HepG2 (cell line): Measurements from ENCODE around the gene HEY2. TPM values are rescaled to one million over a fixed set of nuclear protein-coding genes. Genes with fewer than 3 reads are reported as not detected.

ENCODE experiments used
- GZF1 ChIP-seq: sonication (generic); formaldehyde crosslinking; IDR thresholded peaks from 2 replicates; pipeline ENCODE4 v1.5.1; 2020; ENCODE audit warnings: mild to moderate bottlenecking, missing genetic modification reagents
- MAF1 ChIP-seq: sonication (generic); formaldehyde crosslinking; IDR thresholded peaks from 2 replicates; pipeline ENCODE4 v1.5.0; 2020; ENCODE audit warnings: missing genetic modification reagents, borderline replicate concordance
- ZKSCAN8 ChIP-seq: IDR thresholded peaks from 2 replicates; pipeline ENCODE4 v1.6.1; 2016; ENCODE audit warnings: borderline replicate concordance, missing genetic modification reagents, missing compliant biosample characterization
- ZNF12 ChIP-seq: sonication (generic); formaldehyde crosslinking; IDR thresholded peaks from 2 replicates; pipeline ENCODE4 v1.5.0; 2020; ENCODE audit warnings: missing genetic modification reagents
- ZNF121 ChIP-seq: sonication (generic); formaldehyde crosslinking; IDR thresholded peaks from 2 replicates; pipeline ENCODE4 v1.5.0; 2020; ENCODE audit warnings: mild to moderate bottlenecking, missing genetic modification reagents
- ZNF143 ChIP-seq: sonication (generic); formaldehyde crosslinking; IDR thresholded peaks from 2 replicates; pipeline ENCODE4 v1.4.0; 2020; ENCODE audit warnings: missing genetic modification reagents
- ZNF672 ChIP-seq: sonication (generic); formaldehyde crosslinking; IDR thresholded peaks from 2 replicates; pipeline ENCODE4 v1.8.1; 2022; ENCODE audit warnings: missing genetic modification reagents
- ZSCAN31 ChIP-seq: sonication (generic); formaldehyde crosslinking; IDR thresholded peaks from 2 replicates; pipeline ENCODE4 v1.5.0; 2020; ENCODE audit warnings: low read depth, mild to moderate bottlenecking, missing genetic modification reagents
- polyA plus RNA-seq, 8 experiments: library from polyadenylated mRNA; depleted of rRNA in 3 of 8; stranded (reverse) in 7 of 8; unstranded in 1 of 8; fragments of >200 nt; fragmentation: Illumina TruSeq in 4 of 8; extraction: Trizol in 4 of 8; gene quantifications; 2 replicates each; pipeline versions ENCODE4 v1.2.1 to v1.2.3, GENCODE V29; 2011 to 2016; ENCODE audit warnings: low read depth in 4 of 8, missing spikeins in 1 of 8, mixed read lengths in 1 of 8; ENCODE audit not compliant: insufficient read depth in 1 of 8
- total RNA-seq, 5 experiments: library from RNA; depleted of rRNA; stranded (reverse); fragments of >200 nt; fragmentation: Illumina TruSeq; extraction: Trizol; gene quantifications; 2 replicates each; pipeline ENCODE4 v1.2.3, GENCODE V29; 2016; ENCODE audit warnings: low read depth in 1 of 5
- TF ChIP-seq, protein P1 (sequence below): sonication (generic); formaldehyde crosslinking; IDR thresholded peaks from 2 replicates; pipeline ENCODE4 v1.4.0; 2020; ENCODE audit warnings: missing genetic modification reagents
- TF ChIP-seq, protein P2 (sequence below): sonication (generic); formaldehyde crosslinking; IDR thresholded peaks from 2 replicates; pipeline ENCODE4 v1.4.0; 2020; ENCODE audit warnings: missing genetic modification reagents
- TF ChIP-seq, protein P3 (sequence below): sonication (generic); formaldehyde crosslinking; IDR thresholded peaks from 2 replicates; pipeline ENCODE4 v1.8.1; 2023; ENCODE audit warnings: missing genetic modification reagents, mild to moderate bottlenecking, borderline replicate concordance
- TF ChIP-seq, protein P4 (sequence below): sonication (generic); formaldehyde crosslinking; IDR thresholded peaks from 2 replicates; pipeline ENCODE4 v1.5.0; 2020; ENCODE audit warnings: mild to moderate bottlenecking, missing genetic modification reagents
- TF ChIP-seq, protein P5 (sequence below): sonication (generic); formaldehyde crosslinking; IDR thresholded peaks from 2 replicates; pipeline ENCODE4 v1.5.0; 2020; ENCODE audit warnings: missing genetic modification reagents, mild to moderate bottlenecking, borderline replicate concordance

Gene HEY2
- total and polyA plus RNA-seq, 2 of the 13 experiments (the other 11 are each of a cell fraction or from before 2014, with no cell fraction given) = 0.04 TPM

DNA sequence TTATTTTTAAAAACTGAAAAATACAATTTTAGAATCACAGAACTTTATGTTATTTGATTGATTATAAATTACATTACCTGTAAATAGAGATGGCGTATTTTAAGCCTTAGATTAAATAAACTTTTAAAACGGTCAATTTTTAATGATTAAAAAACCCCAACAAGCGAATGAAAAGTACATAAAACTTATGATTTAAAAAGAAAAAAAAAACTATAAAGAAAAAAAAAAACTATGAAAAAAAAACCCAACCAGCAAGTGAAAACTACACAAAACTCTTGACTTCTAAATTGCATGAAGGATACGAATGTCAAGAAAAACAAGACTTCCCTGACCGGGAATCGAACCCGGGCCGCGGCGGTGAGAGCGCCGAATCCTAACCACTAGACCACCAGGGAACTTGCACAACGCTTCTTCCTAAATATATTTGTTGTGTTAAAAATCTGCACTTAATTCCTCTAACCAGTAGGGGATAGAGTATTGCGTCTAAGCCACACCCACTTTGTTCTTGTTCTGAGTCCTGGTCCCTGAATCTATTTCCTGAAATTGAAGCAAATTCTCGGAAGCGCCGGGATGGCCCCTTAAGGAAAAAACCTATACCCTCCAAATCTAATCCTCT lies 30.6 kb downstream of the HEY2 start (continued):
- TF ChIP-seq, protein P1, sequence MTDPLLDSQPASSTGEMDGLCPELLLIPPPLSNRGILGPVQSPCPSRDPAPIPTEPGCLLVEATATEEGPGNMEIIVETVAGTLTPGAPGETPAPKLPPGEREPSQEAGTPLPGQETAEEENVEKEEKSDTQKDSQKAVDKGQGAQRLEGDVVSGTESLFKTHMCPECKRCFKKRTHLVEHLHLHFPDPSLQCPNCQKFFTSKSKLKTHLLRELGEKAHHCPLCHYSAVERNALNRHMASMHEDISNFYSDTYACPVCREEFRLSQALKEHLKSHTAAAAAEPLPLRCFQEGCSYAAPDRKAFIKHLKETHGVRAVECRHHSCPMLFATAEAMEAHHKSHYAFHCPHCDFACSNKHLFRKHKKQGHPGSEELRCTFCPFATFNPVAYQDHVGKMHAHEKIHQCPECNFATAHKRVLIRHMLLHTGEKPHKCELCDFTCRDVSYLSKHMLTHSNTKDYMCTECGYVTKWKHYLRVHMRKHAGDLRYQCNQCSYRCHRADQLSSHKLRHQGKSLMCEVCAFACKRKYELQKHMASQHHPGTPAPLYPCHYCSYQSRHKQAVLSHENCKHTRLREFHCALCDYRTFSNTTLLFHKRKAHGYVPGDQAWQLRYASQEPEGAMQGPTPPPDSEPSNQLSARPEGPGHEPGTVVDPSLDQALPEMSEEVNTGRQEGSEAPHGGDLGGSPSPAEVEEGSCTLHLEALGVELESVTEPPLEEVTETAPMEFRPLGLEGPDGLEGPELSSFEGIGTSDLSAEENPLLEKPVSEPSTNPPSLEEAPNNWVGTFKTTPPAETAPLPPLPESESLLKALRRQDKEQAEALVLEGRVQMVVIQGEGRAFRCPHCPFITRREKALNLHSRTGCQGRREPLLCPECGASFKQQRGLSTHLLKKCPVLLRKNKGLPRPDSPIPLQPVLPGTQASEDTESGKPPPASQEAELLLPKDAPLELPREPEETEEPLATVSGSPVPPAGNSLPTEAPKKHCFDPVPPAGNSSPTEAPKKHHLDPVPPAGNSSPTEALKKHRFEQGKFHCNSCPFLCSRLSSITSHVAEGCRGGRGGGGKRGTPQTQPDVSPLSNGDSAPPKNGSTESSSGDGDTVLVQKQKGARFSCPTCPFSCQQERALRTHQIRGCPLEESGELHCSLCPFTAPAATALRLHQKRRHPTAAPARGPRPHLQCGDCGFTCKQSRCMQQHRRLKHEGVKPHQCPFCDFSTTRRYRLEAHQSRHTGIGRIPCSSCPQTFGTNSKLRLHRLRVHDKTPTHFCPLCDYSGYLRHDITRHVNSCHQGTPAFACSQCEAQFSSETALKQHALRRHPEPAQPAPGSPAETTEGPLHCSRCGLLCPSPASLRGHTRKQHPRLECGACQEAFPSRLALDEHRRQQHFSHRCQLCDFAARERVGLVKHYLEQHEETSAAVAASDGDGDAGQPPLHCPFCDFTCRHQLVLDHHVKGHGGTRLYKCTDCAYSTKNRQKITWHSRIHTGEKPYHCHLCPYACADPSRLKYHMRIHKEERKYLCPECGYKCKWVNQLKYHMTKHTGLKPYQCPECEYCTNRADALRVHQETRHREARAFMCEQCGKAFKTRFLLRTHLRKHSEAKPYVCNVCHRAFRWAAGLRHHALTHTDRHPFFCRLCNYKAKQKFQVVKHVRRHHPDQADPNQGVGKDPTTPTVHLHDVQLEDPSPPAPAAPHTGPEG = no peak
- TF ChIP-seq, protein P2, sequence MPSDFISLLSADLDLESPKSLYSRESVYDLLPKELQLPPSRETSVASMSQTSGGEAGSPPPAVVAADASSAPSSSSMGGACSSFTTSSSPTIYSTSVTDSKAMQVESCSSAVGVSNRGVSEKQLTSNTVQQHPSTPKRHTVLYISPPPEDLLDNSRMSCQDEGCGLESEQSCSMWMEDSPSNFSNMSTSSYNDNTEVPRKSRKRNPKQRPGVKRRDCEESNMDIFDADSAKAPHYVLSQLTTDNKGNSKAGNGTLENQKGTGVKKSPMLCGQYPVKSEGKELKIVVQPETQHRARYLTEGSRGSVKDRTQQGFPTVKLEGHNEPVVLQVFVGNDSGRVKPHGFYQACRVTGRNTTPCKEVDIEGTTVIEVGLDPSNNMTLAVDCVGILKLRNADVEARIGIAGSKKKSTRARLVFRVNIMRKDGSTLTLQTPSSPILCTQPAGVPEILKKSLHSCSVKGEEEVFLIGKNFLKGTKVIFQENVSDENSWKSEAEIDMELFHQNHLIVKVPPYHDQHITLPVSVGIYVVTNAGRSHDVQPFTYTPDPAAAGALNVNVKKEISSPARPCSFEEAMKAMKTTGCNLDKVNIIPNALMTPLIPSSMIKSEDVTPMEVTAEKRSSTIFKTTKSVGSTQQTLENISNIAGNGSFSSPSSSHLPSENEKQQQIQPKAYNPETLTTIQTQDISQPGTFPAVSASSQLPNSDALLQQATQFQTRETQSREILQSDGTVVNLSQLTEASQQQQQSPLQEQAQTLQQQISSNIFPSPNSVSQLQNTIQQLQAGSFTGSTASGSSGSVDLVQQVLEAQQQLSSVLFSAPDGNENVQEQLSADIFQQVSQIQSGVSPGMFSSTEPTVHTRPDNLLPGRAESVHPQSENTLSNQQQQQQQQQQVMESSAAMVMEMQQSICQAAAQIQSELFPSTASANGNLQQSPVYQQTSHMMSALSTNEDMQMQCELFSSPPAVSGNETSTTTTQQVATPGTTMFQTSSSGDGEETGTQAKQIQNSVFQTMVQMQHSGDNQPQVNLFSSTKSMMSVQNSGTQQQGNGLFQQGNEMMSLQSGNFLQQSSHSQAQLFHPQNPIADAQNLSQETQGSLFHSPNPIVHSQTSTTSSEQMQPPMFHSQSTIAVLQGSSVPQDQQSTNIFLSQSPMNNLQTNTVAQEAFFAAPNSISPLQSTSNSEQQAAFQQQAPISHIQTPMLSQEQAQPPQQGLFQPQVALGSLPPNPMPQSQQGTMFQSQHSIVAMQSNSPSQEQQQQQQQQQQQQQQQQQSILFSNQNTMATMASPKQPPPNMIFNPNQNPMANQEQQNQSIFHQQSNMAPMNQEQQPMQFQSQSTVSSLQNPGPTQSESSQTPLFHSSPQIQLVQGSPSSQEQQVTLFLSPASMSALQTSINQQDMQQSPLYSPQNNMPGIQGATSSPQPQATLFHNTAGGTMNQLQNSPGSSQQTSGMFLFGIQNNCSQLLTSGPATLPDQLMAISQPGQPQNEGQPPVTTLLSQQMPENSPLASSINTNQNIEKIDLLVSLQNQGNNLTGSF (CRISPR knock-in tag) = no peak
- 0 out of 2 replicates have a peak, but pooled peaks have one; percentile 22 for TF ChIP-seq ZNF143 (CRISPR knock-in tag)
- TF ChIP-seq, protein P3, sequence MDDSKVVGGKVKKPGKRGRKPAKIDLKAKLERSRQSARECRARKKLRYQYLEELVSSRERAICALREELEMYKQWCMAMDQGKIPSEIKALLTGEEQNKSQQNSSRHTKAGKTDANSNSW (CRISPR knock-in tag) = no peak
- no peak for TF ChIP-seq ZNF121 (CRISPR knock-in tag)
- TF ChIP-seq MAF1 (CRISPR knock-in tag) = peak; percentile 99
- TF ChIP-seq, protein P4, sequence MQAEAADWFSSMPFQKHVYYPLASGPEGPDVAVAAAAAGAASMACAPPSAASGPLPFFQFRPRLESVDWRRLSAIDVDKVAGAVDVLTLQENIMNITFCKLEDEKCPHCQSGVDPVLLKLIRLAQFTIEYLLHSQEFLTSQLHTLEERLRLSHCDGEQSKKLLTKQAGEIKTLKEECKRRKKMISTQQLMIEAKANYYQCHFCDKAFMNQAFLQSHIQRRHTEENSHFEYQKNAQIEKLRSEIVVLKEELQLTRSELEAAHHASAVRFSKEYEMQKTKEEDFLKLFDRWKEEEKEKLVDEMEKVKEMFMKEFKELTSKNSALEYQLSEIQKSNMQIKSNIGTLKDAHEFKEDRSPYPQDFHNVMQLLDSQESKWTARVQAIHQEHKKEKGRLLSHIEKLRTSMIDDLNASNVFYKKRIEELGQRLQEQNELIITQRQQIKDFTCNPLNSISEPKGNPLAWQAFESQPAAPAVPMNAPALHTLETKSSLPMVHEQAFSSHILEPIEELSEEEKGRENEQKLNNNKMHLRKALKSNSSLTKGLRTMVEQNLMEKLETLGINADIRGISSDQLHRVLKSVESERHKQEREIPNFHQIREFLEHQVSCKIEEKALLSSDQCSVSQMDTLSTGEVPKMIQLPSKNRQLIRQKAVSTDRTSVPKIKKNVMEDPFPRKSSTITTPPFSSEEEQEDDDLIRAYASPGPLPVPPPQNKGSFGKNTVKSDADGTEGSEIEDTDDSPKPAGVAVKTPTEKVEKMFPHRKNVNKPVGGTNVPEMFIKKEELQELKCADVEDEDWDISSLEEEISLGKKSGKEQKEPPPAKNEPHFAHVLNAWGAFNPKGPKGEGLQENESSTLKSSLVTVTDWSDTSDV (CRISPR knock-in tag) = no peak
- TF ChIP-seq ZNF672 = no peak
- peak; percentile 62; the same call in 1 of the 2 replicates for TF ChIP-seq ZNF12
- peak; percentile 93 for TF ChIP-seq ZKSCAN8 (CRISPR knock-in tag)
- TF ChIP-seq, protein P5, sequence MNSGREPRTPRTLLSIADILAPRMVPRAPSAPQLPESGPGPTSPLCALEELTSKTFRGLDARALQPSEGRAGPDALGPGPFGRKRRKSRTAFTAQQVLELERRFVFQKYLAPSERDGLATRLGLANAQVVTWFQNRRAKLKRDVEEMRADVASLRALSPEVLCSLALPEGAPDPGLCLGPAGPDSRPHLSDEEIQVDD (CRISPR knock-in tag) = no peak
- TF ChIP-seq GZF1 (CRISPR knock-in tag) = no peak
- no peak; the same call in 1 of the 2 replicates for TF ChIP-seq ZSCAN31
